B cell (primary cell): Measurements from ENCODE around the gene FOXN4. TPM values are rescaled to one million over a fixed set of nuclear protein-coding genes. Genes with fewer than 3 reads are reported as not detected.

Source experiments
- ATAC-seq: fragments of 200-7000 bp; cut with Tn5 transposase; one replicate; pipeline ENCODE4 v1.10.0; 2021; ENCODE audit warnings: low read depth, mild to moderate bottlenecking, moderate number of reproducible peaks, moderate library complexity
- CTCF ChIA-PET: fragments of 350-600 bp; sonication (Branson Sonifier 250); formaldehyde crosslinking; loops from one replicate; lab custom pipeline; 2021; ENCODE audit warnings: antibody characterized with exemption, inconsistent platforms; lab: Charles Lee
- POLR2A ChIA-PET: fragments of 350-600 bp; sonication (Branson Sonifier 250); formaldehyde crosslinking; loops from one replicate; lab custom pipeline; 2021; ENCODE audit warnings: antibody characterized with exemption; lab: Charles Lee
- DNase-seq: peaks from one replicate; pipeline ENCODE4 v3.0.0; 2013
- H2AFZ ChIP-seq: 2 replicates; pipeline ENCODE4 v1.6.1; 2012; ENCODE audit warnings: mild to moderate bottlenecking, low read depth, low read length; ENCODE audit not compliant: insufficient read depth, poor library complexity, severe bottlenecking
- H3K27ac ChIP-seq, 2 donors: 1 replicate in 1 of 2; 2 replicates in 1 of 2; pipeline ENCODE4 v1.5.1; 2012 to 2013; ENCODE audit warnings: low read length in 2 of 2, mild to moderate bottlenecking in 2 of 2, moderate library complexity in 1 of 2
- H3K27me3 ChIP-seq, 4 experiments: fragments of 200-600 bp in 1 of 4; sonication (generic) in 1 of 4; replicated peaks in 1 of 4; 1 replicate in 2 of 4; 2 replicates in 2 of 4; pipeline versions ENCODE4 v1.6.1 to v1.7.0; 2013 to 2016; ENCODE audit warnings: low read length in 3 of 4, mild to moderate bottlenecking in 2 of 4, mixed read lengths in 1 of 4, moderate library complexity in 1 of 4; ENCODE audit not compliant: insufficient read depth in 4 of 4, control insufficient read depth in 3 of 4; ENCODE audit errors: control extremely low read depth in 1 of 4
- H3K36me3 ChIP-seq, 2 experiments: replicated peaks in 1 of 2; 1 replicate in 1 of 2; 2 replicates in 1 of 2; pipeline versions ENCODE4 v1.6.1 to v1.7.1; 2013; ENCODE audit warnings: low read length in 1 of 2; ENCODE audit not compliant: insufficient read depth in 2 of 2, control insufficient read depth in 1 of 2; ENCODE audit errors: control extremely low read depth in 1 of 2, extremely low read depth in 1 of 2
- H3K4me1 ChIP-seq, 2 donors: fragments of 200-600 bp in 1 of 2; sonication (generic) in 1 of 2; 1 replicate in 1 of 2; 2 replicates in 1 of 2; pipeline versions ENCODE4 v1.5.1 to v1.6.1; 2013 to 2017; ENCODE audit warnings: low read length in 2 of 2; ENCODE audit not compliant: control insufficient read depth in 2 of 2, insufficient read depth in 2 of 2
- H3K4me2 ChIP-seq: replicated peaks from 2 replicates; pipeline ENCODE3; 2012; ENCODE audit warnings: mild to moderate bottlenecking, low read depth, low read length; ENCODE audit not compliant: poor library complexity, severe bottlenecking
- H3K4me3 ChIP-seq, 5 experiments: fragments of 200-600 bp in 1 of 5; sonication (generic) in 1 of 5; 1 replicate in 3 of 5; 2 replicates in 2 of 5; pipeline versions ENCODE4 v1.5.1 to v1.7.0; 2011 to 2016; ENCODE audit warnings: low read length in 4 of 5, mild to moderate bottlenecking in 4 of 5, low read depth in 2 of 5, control low read depth in 1 of 5, moderate library complexity in 1 of 5; ENCODE audit not compliant: insufficient read depth in 1 of 5; ENCODE audit errors: control extremely low read depth in 1 of 5, extremely low read depth in 1 of 5
- H3K79me2 ChIP-seq: fragments of 200-600 bp; sonication (generic); one replicate; pipeline ENCODE4 v1.6.0; 2016; ENCODE audit warnings: low read length; ENCODE audit not compliant: control insufficient read depth, insufficient read depth
- H3K9ac ChIP-seq: fragments of 200-600 bp; sonication (generic); 2 replicates; pipeline ENCODE4 v1.6.1; 2017; ENCODE audit warnings: mild to moderate bottlenecking, low read length, moderate library complexity
- H3K9me3 ChIP-seq, 3 donors: one replicate each; pipeline versions ENCODE4 v1.6.1 to v1.7.1; 2013; ENCODE audit warnings: low read length in 2 of 3; ENCODE audit not compliant: control insufficient read depth in 2 of 3, insufficient read depth in 1 of 3; ENCODE audit errors: control extremely low read depth in 1 of 3
- H4K20me1 ChIP-seq: 2 replicates; pipeline ENCODE4 v1.6.0; 2012; ENCODE audit warnings: mild to moderate bottlenecking, low read length; ENCODE audit not compliant: insufficient read depth, control insufficient read depth, poor library complexity, severe bottlenecking
- H3K27ac Mint-ChIP-seq: one replicate; pipeline ENCODE4 v1.8.0; 2021; ENCODE audit warnings: mixed read lengths
- H3K27me3 Mint-ChIP-seq: one replicate; pipeline ENCODE4 v1.8.0; 2021; ENCODE audit warnings: mixed read lengths
- H3K4me1 Mint-ChIP-seq: one replicate; pipeline ENCODE4 v1.8.0; 2021; ENCODE audit warnings: mixed read lengths
- H3K4me3 Mint-ChIP-seq: one replicate; pipeline ENCODE4 v1.8.0; 2021; ENCODE audit warnings: mixed read lengths
- H3K9me3 Mint-ChIP-seq: one replicate; pipeline ENCODE4 v1.8.0; 2022; ENCODE audit warnings: mixed read lengths; ENCODE audit not compliant: insufficient read depth
- EZH2 ChIP-seq: IDR thresholded peaks from 2 replicates; pipeline ENCODE4 v1.6.1; 2012; ENCODE audit warnings: borderline replicate concordance, low read depth, mild to moderate bottlenecking, moderate library complexity, low read length; ENCODE audit not compliant: insufficient read depth, poor library complexity, severe bottlenecking
- WGBS: methylation state at CpG from one replicate; pipeline ENCODE4 v1.1.5; 2013; ENCODE audit warnings: missing lambda C conversion rate; ENCODE audit not compliant: insufficient coverage; 5-methylcytosine and 5-hydroxymethylcytosine counted together
- intact Hi-C: fragments of 100-400 bp; cut with micrococcal nuclease; formaldehyde crosslinking; loops from one replicate; pipeline ENCODE4 v1.10.0; 2022
- polyA plus RNA-seq: library from polyadenylated mRNA; depleted of rRNA; stranded (reverse); fragments of >200 nt; gene quantifications from 2 replicates; pipeline ENCODE4 v1.2.3, GENCODE V29; 2012
- total RNA-seq, 2 donors: library from RNA; stranded (reverse); fragments of 120-200 nt in 1 of 2; gene quantifications; 1 replicate in 1 of 2; 2 replicates in 1 of 2; pipeline versions ENCODE4 v1.2.3 to v1.2.4, GENCODE V29; 2013 to 2022
- TF ChIP-seq, protein P1 (sequence below): fragments of 200-600 bp; IDR thresholded peaks from one replicate; pipeline ENCODE4 v1.8.0; 2022; ENCODE audit warnings: antibody characterized with exemption, mild to moderate bottlenecking

The FOXN4 gene
- total and polyA plus RNA-seq, 2 donors (not counting 1 experiment from before 2014, with no cell fraction given), result not detected

DNA sequence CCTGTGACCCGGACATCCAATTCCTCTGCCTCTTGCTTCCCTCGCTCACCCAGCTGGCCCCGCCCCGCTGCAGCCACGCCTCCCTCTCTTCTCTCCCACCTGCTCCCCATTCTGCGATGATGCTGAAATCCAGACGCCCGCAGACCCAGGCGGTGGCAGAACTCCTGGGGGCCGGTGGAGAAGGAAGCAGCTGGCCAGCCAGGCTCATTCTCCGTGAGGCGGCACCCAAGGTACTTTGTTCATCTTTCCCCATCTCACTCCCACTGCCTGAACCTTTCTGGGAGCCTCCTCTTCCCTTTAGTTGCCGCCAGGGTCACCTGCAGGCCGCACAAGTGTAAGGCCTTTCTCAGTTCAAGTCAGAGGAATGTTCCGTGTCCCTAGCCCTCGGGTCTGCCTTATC lies 35.7 kb downstream of the FOXN4 start:
- WGBS, result 46% methylated on average over 15 of the region's 16 CpGs
- no peak overlapping the region for H3K4me3 Mint-ChIP-seq
- ChIA-PET POLR2A (no interaction called here), CTCF (no interaction called here)
- H2AFZ ChIP-seq, result no peak overlapping the region
- H3K4me3 ChIP-seq, result no peak overlapping the region
- H3K9me3 ChIP-seq, result peaks cover 0 to 5% (median 0%) of the 10 kb centered on the region in 3 donors
- H3K4me2 ChIP-seq, result no peak overlapping the region
- no peak for DNase-seq
- H3K4me1 ChIP-seq, result no peaks in the 10 kb centered on the region
- TF ChIP-seq EZH2, result no peak
- TF ChIP-seq, protein P1, sequence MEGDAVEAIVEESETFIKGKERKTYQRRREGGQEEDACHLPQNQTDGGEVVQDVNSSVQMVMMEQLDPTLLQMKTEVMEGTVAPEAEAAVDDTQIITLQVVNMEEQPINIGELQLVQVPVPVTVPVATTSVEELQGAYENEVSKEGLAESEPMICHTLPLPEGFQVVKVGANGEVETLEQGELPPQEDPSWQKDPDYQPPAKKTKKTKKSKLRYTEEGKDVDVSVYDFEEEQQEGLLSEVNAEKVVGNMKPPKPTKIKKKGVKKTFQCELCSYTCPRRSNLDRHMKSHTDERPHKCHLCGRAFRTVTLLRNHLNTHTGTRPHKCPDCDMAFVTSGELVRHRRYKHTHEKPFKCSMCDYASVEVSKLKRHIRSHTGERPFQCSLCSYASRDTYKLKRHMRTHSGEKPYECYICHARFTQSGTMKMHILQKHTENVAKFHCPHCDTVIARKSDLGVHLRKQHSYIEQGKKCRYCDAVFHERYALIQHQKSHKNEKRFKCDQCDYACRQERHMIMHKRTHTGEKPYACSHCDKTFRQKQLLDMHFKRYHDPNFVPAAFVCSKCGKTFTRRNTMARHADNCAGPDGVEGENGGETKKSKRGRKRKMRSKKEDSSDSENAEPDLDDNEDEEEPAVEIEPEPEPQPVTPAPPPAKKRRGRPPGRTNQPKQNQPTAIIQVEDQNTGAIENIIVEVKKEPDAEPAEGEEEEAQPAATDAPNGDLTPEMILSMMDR, result no peak
- intact Hi-C loops, result no loop called here
- H4K20me1 ChIP-seq, result no peaks in the 10 kb centered on the region
- no peaks in the 10 kb centered on the region for H3K79me2 ChIP-seq
- no peaks in the 10 kb centered on the region for H3K27me3 ChIP-seq
- no peak overlapping the region for H3K27ac Mint-ChIP-seq
- H3K27me3 Mint-ChIP-seq, result peaks cover 17% of the 10 kb centered on the region
- peaks cover 5% of the 10 kb centered on the region for H3K9me3 Mint-ChIP-seq
- H3K27ac ChIP-seq, result no peak overlapping the region
- no peak overlapping the region for H3K9ac ChIP-seq
- H3K4me1 Mint-ChIP-seq, result no peaks in the 10 kb centered on the region
- no peak for ATAC-seq
- no peaks in the 10 kb centered on the region for H3K36me3 ChIP-seq

- H3K79me2 ChIP-seq, result no peaks in the 10 kb centered on the region
- H3K4me3 Mint-ChIP-seq, result no peak overlapping the region
- H3K4me2 ChIP-seq, result no peak overlapping the region
- H3K27me3 Mint-ChIP-seq, result peaks cover 17% of the 10 kb centered on the region
- H3K4me3 ChIP-seq, result no peak overlapping the region
- ATAC-seq, result no peak
- no peaks in the 10 kb centered on the region for H3K36me3 ChIP-seq
- WGBS, result 95% methylated on average over 2 of the region's 3 CpGs
- no peak for DNase-seq
- TF ChIP-seq EZH2, result no peak
- TF ChIP-seq, protein P1, result no peak
- H4K20me1 ChIP-seq, result no peaks in the 10 kb centered on the region
- H3K4me1 ChIP-seq, result no peaks in the 10 kb centered on the region
- peaks cover 5% of the 10 kb centered on the region for H3K9me3 Mint-ChIP-seq
- intact Hi-C loops, result no loop called here
- no peak overlapping the region for H2AFZ ChIP-seq
- H3K9me3 ChIP-seq, result peaks cover 0 to 5% (median 0%) of the 10 kb centered on the region in 3 donors
- POLR2A ChIA-PET, result no interaction called here
- no peak overlapping the region for H3K27ac ChIP-seq
- no peak overlapping the region for H3K27ac Mint-ChIP-seq
- CTCF ChIA-PET, result no interaction called here
- no peaks in the 10 kb centered on the region for H3K27me3 ChIP-seq
- H3K9ac ChIP-seq, result no peak overlapping the region
- H3K4me1 Mint-ChIP-seq, result no peaks in the 10 kb centered on the region
These were observed 37.7 kb downstream of the FOXN4 start for GRCh38 chr12:109271418-109271817.
